ENCODE measurements around the gene ROBO2. TPM values are rescaled to one million over a fixed set of nuclear protein-coding genes. Genes with fewer than 3 reads are reported as not detected.

The ROBO2 gene
- polyA plus RNA-seq, 1 of the 3 experiments (the other 2 are of a cell fraction) = not detected

- Histone ChIP-seq H3K4me3 (ENCODE audit: low read depth in 2 of 2, low read length in 1 of 2) (no peak overlapping the region), H3K27me3 (ENCODE audit: insufficient read depth) (no peaks in the 10 kb centered on the region), H3K36me3 (replicated peaks in 1 of 2; ENCODE audit: control insufficient read depth in 1 of 2, insufficient read depth in 2 of 2, low read length in 1 of 2) (no peaks in the 10 kb centered on the region), H2AFZ (ENCODE audit: low read depth) (no peak overlapping the region), H3K9ac (no peak overlapping the region), H3K9me3 (0 out of 2 replicates have a peak, but pooled peaks cover 5% of the 10 kb centered on the region), H3K4me2 (no peak overlapping the region), H3K4me1 (ENCODE audit: control insufficient read depth in 1 of 2, insufficient read depth in 2 of 2, low read depth in 1 of 2, low read length in 1 of 2) (no peaks in the 10 kb centered on the region), H3K9me2 (no peaks in the 10 kb centered on the region), H3K79me2 (ENCODE audit: insufficient read depth) (no peaks in the 10 kb centered on the region; the same call in 1 of the 2 replicates), H4K20me1 (ENCODE audit: insufficient read depth) (no peaks in the 10 kb centered on the region), H3F3A (replicated peaks; ENCODE audit: insufficient read depth) (no peaks in the 10 kb centered on the region), H3K27ac (ENCODE audit: low read depth in 2 of 2, low read length in 1 of 2) (no peak overlapping the region)
- ChIA-PET POLR2A (no interaction called here), CTCF (no interaction called here)
- TF ChIP-seq CTCF (IDR thresholded peaks at IDR 0.05) = no peak
- no peak for TF ChIP-seq RFX5 (IDR thresholded peaks at IDR 0.05; ENCODE audit: low read length)
- TF ChIP-seq YY1 (IDR thresholded peaks at IDR 0.05; ENCODE audit: low read depth) = no peak
- no peak for TF ChIP-seq EZH2phosphoT487 (IDR thresholded peaks at IDR 0.05; ENCODE audit: borderline replicate concordance, low read depth)
- TF ChIP-seq GATA2 (CRISPR knock-in tag; IDR thresholded peaks at IDR 0.05) = no peak
- TF ChIP-seq MAX (IDR thresholded peaks at IDR 0.05; ENCODE audit: low read depth) = no peak
- no peak for TF ChIP-seq RCOR1 (IDR thresholded peaks at IDR 0.05; ENCODE audit: low read length)
- TF ChIP-seq, protein P1, sequence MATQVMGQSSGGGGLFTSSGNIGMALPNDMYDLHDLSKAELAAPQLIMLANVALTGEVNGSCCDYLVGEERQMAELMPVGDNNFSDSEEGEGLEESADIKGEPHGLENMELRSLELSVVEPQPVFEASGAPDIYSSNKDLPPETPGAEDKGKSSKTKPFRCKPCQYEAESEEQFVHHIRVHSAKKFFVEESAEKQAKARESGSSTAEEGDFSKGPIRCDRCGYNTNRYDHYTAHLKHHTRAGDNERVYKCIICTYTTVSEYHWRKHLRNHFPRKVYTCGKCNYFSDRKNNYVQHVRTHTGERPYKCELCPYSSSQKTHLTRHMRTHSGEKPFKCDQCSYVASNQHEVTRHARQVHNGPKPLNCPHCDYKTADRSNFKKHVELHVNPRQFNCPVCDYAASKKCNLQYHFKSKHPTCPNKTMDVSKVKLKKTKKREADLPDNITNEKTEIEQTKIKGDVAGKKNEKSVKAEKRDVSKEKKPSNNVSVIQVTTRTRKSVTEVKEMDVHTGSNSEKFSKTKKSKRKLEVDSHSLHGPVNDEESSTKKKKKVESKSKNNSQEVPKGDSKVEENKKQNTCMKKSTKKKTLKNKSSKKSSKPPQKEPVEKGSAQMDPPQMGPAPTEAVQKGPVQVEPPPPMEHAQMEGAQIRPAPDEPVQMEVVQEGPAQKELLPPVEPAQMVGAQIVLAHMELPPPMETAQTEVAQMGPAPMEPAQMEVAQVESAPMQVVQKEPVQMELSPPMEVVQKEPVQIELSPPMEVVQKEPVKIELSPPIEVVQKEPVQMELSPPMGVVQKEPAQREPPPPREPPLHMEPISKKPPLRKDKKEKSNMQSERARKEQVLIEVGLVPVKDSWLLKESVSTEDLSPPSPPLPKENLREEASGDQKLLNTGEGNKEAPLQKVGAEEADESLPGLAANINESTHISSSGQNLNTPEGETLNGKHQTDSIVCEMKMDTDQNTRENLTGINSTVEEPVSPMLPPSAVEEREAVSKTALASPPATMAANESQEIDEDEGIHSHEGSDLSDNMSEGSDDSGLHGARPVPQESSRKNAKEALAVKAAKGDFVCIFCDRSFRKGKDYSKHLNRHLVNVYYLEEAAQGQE (IDR thresholded peaks at IDR 0.05; ENCODE audit: low read depth, low read length) = no peak
- no peak for TF ChIP-seq NFIC (IDR thresholded peaks at IDR 0.05; ENCODE audit: borderline replicate concordance)
- TF ChIP-seq USF2 (IDR thresholded peaks at IDR 0.05; ENCODE audit: borderline replicate concordance, low read depth, low read length) = no peak
- TF ChIP-seq SIN3A (IDR thresholded peaks at IDR 0.05; ENCODE audit: borderline replicate concordance, low read depth, low read length) = no peak
- WGBS (ENCODE audit: low lambda C conversion rate) = 13% methylated on average over 2 of the region's 2 CpGs
- DNase-seq = no peak
Observed at GRCh38 chr3:77686560-77686959, 646.7 kb downstream of the ROBO2 start.

Data from SK-N-SH (cell line).